Measurements from ENCODE around the gene DCP1A.
"Not testable (repeated sequence)": the region's sequence is repeated elsewhere in the genome, so short reads cannot be mapped to it uniquely, and the experiment has no call there.

Gene DCP1A
- 84.2 to 130 reads per million in 2 experiments for total RNA-seq

DNA sequence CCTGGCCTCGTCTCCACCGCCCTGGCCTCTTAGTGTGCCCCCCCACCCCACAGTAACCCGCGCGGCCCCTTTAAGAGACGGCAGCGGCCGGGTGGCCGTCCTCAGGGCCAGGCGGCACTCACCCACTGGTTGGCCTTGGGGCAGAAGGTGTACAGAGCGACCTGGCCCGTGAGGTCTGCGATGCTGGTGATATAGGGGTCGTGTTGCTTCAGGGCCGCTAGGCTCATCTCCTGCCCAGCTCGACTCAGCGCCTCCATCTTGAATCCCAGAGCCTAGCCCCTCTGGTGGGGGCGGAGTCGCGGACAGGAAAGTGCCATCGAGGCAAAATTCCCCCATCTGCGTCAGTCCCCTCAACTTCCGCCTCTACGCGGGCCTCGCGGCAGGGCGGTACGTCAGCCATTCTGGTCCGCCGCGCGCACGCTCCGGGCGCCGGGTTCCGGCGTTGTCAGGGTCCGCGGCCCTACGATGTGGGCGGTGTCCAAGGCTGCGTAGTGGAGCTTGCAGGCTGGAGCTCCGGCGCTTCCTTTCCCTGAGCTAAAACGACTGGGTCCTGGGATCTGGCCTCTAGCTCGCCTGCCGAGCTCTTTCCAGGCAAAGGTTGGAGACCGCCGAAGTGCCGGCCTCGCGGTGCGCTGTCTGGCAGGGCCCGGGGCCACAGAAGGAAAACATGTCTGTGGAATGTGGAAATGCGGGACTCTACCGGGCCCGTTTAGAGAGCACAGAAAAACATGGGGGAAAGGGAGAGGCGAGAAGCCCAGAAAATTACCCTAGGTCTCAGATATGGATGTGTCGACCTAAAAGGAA is at the start of gene DCP1A:
Gene DCP1A (minus strand): TSS at position 283 of the 804 bp plus-strand sequence. CDS start 26 bp downstream, at position 257.
- DNase-seq (ENCODE audit: low read depth): peak; percentile 93

DNA sequence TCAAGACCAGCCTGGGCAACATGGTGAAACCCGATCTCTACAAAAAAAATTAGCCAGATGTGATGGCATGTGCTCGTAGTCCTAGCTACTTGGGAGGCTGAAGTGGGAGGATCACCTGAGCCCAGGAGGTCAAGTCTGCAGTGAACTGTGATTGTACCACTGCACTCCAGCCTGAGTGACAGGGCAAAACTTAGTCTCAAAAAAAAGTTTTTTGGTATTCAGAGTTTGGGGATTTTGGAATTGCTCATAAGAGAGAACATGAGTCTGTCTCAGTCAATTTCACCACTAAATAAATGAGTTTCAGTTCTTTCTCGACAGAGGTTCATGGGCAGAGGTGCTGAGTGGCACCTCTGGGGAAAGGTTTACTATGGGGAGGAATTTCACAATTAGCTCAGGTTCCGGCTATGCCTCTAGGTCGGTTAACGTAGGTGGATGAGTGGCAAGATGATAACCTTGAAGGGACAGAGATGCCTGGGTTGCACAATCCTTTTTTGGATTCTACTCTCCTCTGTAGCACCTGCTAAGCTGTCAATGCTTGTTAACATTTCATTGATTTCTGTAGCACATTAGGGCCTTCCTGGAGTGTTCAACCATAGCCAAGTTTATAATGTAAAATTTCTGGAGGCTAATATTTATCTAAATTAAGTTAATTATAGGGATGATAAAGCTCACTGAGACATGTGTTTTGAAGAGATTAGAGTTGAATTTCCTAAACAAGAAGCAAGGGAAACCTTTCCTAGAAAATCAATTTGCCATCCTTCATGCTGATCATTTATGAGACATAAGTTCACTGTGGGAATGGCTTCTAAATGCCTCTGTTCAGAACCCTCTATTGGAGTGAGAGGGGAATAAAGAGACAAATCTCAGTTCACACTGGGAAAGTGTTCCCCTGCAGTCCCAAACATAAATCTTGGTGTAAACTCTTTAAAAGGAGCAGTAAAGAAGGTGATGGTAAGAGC is 37.4 kb upstream of the DCP1A start:
- no peak for DNase-seq (ENCODE audit: low read depth)

DNA sequence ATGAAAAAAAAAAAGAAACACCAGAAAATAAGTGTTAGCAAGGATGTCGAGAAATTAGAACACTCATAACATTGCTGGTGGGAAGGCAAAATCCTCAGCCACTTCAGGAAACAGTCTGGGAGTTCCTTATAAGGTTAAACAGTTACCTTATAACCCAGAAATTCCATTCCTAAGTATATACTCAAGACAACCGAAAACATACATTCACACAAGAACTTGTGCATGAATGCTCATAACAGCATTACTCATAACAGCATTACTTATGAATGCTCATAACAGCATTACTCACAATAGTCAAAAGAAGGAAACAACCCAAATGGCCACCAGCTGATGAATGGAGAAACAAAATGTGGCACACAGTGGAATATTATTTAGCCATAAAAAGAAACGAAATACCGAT is 34.8 kb upstream of the DCP1A start:
- DNase-seq (ENCODE audit: low read depth): no peak

DNA sequence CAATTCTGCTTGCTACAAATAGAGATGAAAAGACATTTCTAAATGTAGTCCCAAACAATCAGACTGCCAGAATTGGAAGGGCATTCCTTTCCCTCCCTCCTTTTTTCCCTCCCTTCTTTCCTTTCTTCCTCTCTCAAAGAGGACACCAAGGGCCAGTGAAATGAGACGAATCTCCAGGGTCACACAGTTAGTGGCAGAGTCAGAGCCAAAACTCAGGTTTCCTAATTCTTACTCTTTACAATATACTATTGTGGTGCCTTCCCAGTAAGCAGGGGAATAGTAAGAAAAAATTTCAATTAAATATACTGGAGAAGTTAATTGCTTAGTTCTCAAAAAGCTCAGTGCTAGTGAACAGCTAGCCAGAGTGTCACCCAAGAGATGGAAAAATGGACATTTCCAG is 33.0 kb upstream of the DCP1A start:
- DNase-seq (ENCODE audit: low read depth): no peak

DNA sequence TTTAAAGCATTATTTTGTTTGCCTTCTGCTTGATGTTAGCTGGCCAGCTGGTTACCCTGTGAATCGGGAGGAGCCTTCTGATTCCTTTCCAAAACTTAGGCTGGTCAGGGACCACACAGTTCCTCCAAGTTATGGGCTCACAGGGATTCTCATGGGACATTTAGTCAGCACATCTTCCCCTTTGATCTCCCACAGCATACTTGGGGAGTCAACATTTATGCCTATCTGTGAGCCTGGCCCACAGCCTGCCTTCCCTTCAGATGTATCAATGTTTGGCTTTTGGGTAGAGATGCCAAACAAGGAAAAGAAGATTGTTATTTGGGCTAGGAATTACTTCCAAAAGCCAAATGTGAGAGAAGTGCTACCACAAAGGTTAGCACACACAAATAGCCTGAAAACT is 32.6 kb upstream of the DCP1A start:
- DNase-seq (ENCODE audit: low read depth): no peak

DNA sequence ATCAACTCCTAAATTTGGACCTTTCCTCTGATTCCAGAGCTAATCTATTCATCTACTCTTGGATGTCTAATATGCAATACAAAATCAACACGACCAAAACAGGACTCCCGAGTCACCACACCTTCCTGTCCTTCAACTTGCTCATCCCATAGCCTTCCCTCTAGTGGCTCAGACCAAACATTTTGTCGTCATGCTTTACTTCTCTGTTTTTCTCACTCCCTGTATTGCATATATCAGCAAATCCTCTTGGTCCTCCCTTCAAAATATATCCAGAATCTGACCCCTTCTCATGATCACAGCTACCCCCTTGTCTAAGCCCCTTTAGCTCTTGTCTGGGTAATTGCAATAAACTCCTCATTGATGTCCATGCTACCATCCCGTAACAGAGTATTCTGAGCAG is 30.5 kb upstream of the DCP1A start:
- DNase-seq (ENCODE audit: low read depth): no peak

DNA sequence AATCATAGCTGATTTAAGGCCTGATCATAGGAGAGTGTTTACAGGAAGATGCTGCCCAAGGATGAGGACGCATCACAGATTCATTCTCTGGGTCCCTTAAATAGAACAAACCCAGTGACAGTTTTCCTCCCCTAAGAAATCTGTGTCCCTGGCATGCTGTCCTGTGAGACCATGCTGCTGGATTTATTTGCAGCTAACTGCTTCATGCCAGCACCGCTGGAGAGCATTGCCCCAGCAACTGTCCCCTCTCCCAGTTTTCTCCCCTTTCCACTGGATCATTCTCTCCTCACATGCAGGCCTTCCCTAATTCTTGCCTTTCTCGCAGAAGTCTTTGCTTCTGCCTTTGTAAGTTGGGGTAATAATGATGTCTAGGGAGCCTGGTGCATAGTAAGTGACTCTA is 29.3 kb upstream of the DCP1A start:
- no peak for DNase-seq (ENCODE audit: low read depth)

DNA sequence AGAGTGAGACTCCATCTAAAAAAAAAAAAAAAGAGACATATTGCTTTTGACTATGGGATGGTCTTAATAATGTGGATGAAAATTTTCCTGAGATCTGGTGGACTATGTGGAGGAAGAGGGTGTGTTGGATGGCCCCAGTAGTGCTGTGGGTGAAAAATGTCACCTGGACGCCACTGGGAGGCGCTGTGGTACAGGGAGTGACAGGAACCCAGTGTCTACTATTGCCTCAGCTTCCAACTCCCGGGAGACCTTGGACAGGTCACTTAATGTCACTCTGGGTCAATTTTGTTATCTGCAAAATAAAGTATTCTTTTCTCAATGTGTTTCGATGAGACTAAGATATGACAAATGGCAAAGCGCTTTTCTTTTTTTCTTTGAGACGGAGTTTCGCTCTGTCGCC is 27.7 kb upstream of the DCP1A start:
- DNase-seq (ENCODE audit: low read depth): peak; percentile 15

DNA sequence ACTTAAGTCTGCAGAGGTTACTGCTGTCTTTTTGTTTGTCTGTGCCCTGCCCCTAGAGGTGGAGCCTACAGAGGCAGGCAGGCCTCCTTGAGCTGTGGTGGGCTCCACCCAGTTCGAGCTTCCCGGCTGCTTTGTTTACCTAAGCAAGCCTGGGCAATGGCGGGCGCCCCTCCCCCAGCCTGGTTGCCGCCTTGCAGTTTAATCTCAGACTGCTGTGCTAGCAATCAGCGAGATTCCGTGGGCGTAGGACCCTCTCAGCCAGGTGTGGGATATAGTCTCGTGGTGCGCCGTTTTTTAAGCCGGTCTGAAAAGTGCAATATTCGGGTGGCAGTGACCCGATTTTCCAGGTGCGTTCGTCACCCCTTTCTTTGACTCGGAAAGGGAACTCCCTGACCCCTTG is 23.4 kb upstream of the DCP1A start:
- DNase-seq (ENCODE audit: low read depth): not testable (repeated sequence)

DNA sequence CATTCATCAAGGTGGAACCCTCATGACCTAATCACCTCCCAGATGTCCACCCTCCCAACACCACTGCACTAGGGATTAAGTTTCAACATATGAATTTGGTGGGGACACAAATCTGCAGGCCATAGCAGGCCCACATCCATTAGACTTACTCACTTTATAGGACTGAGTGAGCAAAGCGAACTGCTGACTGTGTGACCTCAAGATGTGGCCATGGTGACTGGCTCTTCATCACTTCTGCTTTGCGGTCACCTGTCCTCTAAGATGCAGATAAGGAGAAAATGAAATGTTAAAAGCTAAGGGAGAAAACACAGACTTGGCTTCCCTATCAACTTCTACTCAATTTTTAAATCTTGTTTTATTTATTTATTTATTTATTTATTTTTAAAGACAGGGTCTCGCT is 14.5 kb upstream of the DCP1A start:
- DNase-seq (ENCODE audit: low read depth): no peak

DNA sequence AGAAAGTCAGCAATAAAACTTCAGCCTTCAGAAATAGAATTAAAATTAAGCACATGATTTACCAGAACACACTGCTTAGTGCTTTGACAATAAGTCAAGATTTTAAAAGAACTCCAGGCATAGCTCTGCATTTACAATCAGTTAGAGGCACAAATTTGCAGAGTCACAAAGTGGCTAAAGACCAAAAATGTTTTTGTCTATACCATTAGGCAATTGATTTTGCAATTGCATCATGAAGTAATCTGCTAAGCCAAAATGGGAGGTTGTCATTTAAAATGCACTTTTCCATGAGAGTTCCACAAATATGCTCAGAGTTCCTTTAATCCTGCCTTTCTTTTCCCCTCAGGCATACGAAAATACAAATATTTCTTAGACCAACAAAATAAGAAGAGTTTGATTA is 10.1 kb upstream of the DCP1A start:
- no peak for DNase-seq (ENCODE audit: low read depth)

DNA sequence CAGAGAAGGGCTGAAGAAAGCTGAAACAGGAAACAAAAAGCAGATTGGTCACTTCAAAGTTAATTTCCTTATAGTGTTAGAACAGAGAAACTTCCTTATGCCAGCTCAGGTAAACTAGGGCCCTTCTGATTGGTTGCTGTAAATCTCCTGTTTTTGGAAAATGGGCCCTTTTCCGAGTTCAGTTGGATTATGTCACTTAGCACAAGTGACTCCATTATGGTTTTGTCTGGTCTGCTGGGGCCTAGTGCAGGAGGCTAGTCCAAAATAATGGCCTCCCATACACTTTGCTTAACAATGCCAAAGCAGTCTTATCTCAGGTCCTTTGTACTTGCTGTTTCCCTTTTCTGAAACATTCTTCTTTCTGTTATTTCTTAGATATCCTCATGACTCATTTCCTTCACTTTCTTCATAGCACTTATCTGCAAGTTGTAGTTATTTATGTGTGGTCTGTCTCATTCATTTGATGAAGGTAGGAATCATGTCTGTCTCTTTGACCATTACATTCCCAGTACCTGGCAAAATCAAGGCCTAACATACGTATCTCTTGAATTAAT is 7.7 kb upstream of the DCP1A start:
- DNase-seq (ENCODE audit: low read depth): no peak

DNA sequence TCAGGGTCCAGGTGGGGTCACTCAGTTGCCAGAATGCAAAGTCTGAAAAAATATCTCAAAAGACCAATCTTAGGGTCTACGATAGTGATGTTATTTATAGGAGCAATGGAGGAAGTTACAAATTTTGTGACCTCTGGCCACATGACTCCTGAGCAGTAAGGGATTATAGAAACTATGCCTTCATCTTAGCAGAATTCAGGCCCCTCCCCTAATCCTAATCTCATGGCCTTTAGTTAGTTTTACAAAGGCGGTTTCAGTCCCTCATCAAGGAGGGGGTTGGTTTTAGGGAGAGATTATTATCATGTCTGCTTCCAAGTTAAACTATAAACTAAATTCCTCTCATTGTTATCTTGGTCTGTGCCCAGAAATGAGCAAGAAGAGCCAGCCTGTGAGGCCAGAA is 5.9 kb upstream of the DCP1A start:
- no peak for DNase-seq (ENCODE audit: low read depth)

DNA sequence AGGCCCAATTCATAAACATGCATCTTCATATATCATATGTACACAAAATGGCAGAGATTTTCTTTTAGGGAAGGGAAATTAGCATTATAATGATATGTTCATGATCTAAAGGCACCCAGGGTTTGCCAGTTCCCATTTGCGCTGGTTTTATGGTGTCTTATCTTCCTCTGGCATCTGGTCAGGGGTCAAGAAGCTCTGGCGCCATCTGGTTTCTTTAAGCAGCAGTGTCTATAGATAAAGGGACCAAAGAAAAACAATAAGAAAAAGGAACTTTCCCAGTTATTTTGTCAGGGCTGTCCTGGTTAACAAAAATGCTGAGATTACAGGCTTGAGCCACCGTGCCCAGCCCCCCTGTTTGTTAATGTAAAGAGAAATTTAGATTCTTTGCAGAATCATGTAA is 3.3 kb upstream of the DCP1A start:
- no peak for DNase-seq (ENCODE audit: low read depth)

DNA sequence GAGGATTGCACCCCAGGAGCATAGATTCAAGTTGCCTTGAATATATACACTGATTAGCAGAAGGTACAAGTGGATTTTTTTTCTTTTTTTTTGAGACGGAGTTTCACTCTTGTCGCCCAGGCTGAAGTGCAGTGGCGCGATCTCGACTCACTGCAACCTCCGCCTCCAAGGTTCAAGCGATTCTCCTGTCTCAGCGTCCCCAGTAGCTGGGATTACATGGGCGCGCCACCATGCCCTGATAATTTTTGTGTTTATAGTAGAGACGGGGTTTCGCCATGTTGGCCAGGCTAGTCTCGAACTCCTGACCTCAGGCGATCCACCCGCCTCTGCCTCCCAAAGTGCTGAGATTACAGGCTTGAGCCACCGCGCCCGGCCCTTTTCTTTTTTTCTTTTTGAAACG is 775 bp upstream of the DCP1A start:
- not testable (repeated sequence) for DNase-seq (ENCODE audit: low read depth)

DNA sequence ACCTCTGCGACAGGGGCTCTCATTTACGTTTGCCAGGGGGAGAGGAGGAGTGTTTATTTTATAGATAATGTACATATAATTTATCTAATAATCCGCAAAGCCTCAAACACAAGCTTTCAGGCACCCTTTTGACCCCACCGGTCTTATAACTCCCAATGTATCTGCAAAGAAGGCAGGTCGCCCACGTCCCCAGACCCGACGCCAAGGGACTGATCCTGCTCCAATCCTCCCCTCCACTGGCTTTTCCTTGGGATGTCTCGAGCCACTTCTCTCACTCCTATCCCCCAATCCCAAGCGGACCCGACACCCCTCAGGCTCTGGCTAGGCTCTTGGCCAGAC is 452 bp downstream of the DCP1A start:
- DNase-seq (ENCODE audit: low read depth): no peak

DNA sequence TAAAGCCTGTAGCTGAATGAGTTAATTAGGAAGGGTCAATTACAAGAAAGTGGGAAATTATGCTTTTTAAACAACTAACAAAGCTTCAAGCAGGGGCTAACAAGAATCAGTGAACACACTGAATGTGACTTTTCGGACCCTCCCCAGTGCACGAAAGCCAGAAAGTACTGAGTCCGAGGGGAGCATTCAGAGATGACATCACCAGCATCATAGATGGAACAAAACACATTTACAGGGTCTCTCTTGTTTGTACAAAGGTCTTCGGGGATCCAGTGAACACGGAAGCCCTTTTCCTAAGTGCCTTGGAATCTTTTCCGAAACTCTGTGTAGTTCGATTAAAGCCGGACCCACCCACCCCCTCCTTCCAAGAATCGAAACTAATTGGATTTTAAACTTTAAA is 829 bp downstream of the DCP1A start:
- no peak for DNase-seq (ENCODE audit: low read depth)

DNA sequence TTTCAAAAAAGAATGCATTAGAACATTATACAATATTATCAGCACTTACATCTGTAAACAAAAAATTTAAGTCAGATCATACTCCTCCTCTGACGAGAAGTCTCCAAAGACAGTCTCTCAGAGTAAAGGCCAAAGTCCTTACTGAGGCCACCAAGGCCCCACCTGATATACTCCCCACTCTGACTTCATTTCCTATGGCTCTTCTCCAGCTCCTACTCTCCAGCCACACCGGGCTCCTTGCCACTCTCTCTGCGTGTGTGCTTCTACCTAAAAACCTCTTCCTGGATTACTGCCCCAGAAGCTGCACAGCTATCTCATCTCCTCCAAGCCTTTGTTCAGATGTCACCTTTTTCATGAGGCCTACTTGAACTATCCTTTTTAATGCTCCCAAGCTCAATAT is 5.0 kb downstream of the DCP1A start:
- DNase-seq (ENCODE audit: low read depth): no peak

DNA sequence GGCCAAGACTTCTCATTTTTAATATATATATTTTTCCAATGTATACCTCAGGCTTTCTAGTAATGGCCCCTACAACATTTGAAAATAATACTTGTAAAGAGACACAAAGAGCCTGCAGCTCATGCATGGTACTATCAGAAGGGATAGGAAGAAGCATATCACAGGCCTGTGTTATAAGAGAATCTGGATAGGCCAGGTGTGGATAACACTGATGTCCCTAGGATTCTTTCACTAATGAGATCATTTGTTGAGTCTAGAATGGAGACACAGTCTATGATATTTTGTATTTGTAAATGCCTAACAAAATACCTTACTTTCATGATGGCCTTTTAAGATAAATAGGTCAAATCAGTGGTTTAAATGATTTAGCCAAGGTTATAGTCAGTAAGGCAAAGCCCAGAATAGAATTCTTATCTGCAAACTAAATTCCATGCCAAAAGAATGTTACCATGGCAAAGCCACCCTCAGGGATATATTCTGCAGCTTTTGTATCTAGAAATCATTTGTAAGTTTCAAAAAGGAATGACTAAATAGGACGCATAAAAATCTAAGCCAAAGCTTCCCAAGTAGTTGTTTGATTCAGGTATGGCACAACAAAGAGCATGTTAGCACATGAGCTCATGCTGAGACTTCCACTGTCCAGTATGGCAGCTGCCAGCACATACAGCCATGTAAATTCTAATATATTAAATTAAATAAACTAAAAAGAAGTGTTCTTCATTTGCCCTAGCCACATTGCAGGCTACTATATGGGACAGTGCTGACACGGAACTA is 10.0 kb downstream of the DCP1A start:
- no peak for DNase-seq (ENCODE audit: low read depth)

DNA sequence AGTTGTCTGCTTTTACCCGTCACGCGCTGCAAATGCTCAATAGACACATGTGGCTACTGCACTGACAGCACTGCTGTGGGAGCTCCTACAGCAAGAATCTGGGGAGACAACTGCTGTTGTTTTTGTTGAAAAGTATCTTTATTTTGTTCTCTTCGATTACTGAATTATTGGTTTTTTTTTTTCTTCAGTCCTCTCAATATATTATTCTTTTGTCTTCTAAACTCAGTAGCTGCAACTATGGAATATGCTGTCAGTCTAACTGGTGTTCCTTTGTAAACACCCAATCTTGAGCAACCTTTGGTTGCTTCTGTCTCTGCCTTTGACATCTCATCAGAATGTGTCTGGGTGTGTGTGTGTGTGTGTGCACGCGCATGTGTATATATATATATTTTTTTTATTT is 12.6 kb downstream of the DCP1A start:
- DNase-seq (ENCODE audit: low read depth): no peak

DNA sequence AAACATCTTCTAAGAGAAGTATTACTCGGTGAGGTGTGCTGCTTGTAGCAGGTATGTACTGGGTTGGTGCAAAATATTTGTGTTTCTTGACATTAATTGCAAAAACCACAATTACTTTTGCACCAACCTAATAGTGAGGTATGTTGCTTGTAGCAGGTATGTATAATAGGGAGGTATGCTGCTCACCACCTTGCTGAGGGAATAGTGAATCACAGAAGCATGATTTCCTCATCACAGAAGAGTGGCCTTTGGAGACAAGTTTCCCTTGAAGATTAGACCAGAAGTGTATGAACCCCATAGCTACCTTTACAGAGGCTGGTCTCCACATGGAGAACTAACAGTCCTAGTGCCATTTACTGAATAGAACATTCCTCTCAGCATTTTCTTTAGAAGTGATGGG is 15.5 kb downstream of the DCP1A start:
- no peak for DNase-seq (ENCODE audit: low read depth)

DNA sequence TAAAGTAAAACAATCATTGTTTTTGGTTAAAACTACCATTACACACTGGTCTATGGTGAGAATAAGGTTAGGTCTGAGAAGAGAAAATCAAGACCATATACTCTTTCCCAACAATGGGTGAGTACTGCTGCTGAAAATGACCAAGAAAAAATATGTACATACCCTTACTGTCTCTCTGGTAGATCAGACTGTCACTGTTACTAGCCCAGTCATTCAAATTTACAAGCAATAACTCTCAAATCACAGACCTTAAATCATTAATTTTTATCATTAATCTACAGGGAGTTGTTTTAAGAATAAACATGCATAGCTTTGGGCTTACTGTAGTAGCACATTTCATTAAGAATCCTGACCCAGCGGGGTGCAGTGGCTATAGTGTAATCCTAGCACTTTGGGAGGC is 17.4 kb downstream of the DCP1A start:
- no peak for DNase-seq (ENCODE audit: low read depth)

Data from T follicular helper cell (primary cell).